ENCODE measurements around the gene STOML1. TPM values are rescaled to one million over a fixed set of nuclear protein-coding genes. Genes with fewer than 3 reads are reported as not detected.
A peak's percentile ranks its signal among the peaks of the same experiment; 100 is the strongest.

The STOML1 gene
- polyA plus RNA-seq, 1 donor (not counting 4 experiments of a cell fraction or from before 2014, with no cell fraction given), result 7.0 TPM

GRCh38 chr15:73997986-73998385, 5.9 kb upstream of the STOML1 start:
- peak overlapping the region; percentile 86 for H3K27ac ChIP-seq (ENCODE audit: control insufficient read depth, insufficient read depth, low read length)
- peak overlapping the region; percentile 94 for H3K9ac ChIP-seq (ENCODE audit: control insufficient read depth, extremely low read depth, insufficient read depth, low read length)
- peak overlapping the region; percentile 93 for H3K4me2 ChIP-seq (ENCODE audit: control insufficient read depth, extremely low read depth, insufficient read depth, low read depth, low read length)
- H3K27me3 ChIP-seq (ENCODE audit: control insufficient read depth, extremely low read depth, insufficient read depth, low read length), result no peaks in the 10 kb centered on the region
- TF ChIP-seq EZH2 (IDR thresholded peaks at IDR 0.05; ENCODE audit: low read length) (no peak), CTCF (optimal IDR thresholded peaks at IDR 0.05 in 1 of 3, IDR thresholded peaks at IDR 0.05 in 1 of 3, conservative IDR thresholded peaks at IDR 0.05 in 1 of 3; ENCODE audit: extremely low read depth in 1 of 3, insufficient read depth in 2 of 3, low read length in 3 of 3) (peak; percentile 84 to 93 (median 86))
- peaks cover 25% of the 10 kb centered on the region for H3K4me1 ChIP-seq (ENCODE audit: control insufficient read depth, extremely low read depth, insufficient read depth, low read length)
- peak overlapping the region; percentile 87 to 89 (median 89) for H3K4me3 ChIP-seq (ENCODE audit: control insufficient read depth in 2 of 3, extremely low read depth in 1 of 3, insufficient read depth in 2 of 3, low read depth in 1 of 3, low read length in 3 of 3)
- no peaks in the 10 kb centered on the region for H3K9me3 ChIP-seq (ENCODE audit: control insufficient read depth, low read depth, low read length)
- DNase-seq (ENCODE audit: low read depth, low spot score) (peak; percentile 61), FAIRE-seq (peak; percentile 74)
- no peak overlapping the region for H2AFZ ChIP-seq (ENCODE audit: control insufficient read depth, low read length)
- H3K79me2 ChIP-seq (ENCODE audit: control insufficient read depth, insufficient read depth, low read length), result peaks cover 83% of the 10 kb centered on the region
- no peaks in the 10 kb centered on the region for H3K9me1 ChIP-seq (ENCODE audit: control insufficient read depth, extremely low read depth, insufficient read depth, low read length)
- H4K20me1 ChIP-seq (ENCODE audit: control insufficient read depth, extremely low read depth, insufficient read depth, low read length), result peaks cover 16% of the 10 kb centered on the region
- dilution Hi-C loops (cut with MboI; ENCODE audit: extremely low pct_ligation_motif_present, low sequenced_read_pairs), result no loop called here
- peaks cover 9 to 10% of the 10 kb centered on the region in 2 experiments for H3K36me3 ChIP-seq (ENCODE audit: control insufficient read depth in 2 of 2, extremely low read depth in 1 of 2, insufficient read depth in 2 of 2, low read length in 2 of 2)

GRCh38 chr15:73996939-73997338, 4.8 kb upstream of the STOML1 start:
- H3K9ac ChIP-seq (ENCODE audit: control insufficient read depth, extremely low read depth, insufficient read depth, low read length), result peak overlapping the region; percentile 94
- peaks cover 73% of the 10 kb centered on the region for H3K79me2 ChIP-seq (ENCODE audit: control insufficient read depth, insufficient read depth, low read length)
- peaks cover 11% of the 10 kb centered on the region for H4K20me1 ChIP-seq (ENCODE audit: control insufficient read depth, extremely low read depth, insufficient read depth, low read length)
- H2AFZ ChIP-seq (ENCODE audit: control insufficient read depth, low read length), result no peak overlapping the region
- DNase-seq (ENCODE audit: low read depth, low spot score) (no peak), FAIRE-seq (peak; percentile 32)
- peak overlapping the region; percentile 93 for H3K4me2 ChIP-seq (ENCODE audit: control insufficient read depth, extremely low read depth, insufficient read depth, low read depth, low read length)
- H3K4me1 ChIP-seq (ENCODE audit: control insufficient read depth, extremely low read depth, insufficient read depth, low read length), result peaks cover 29% of the 10 kb centered on the region
- no peaks in the 10 kb centered on the region for H3K27me3 ChIP-seq (ENCODE audit: control insufficient read depth, extremely low read depth, insufficient read depth, low read length)
- dilution Hi-C loops (cut with MboI; ENCODE audit: extremely low pct_ligation_motif_present, low sequenced_read_pairs), result no loop called here
- TF ChIP-seq EZH2 (IDR thresholded peaks at IDR 0.05; ENCODE audit: low read length) (no peak), CTCF (optimal IDR thresholded peaks at IDR 0.05 in 1 of 3, IDR thresholded peaks at IDR 0.05 in 1 of 3, conservative IDR thresholded peaks at IDR 0.05 in 1 of 3; ENCODE audit: extremely low read depth in 1 of 3, insufficient read depth in 2 of 3, low read length in 3 of 3) (no peak)
- H3K9me3 ChIP-seq (ENCODE audit: control insufficient read depth, low read depth, low read length), result no peaks in the 10 kb centered on the region
- peak overlapping the region; percentile 87 to 89 (median 89) for H3K4me3 ChIP-seq (ENCODE audit: control insufficient read depth in 2 of 3, extremely low read depth in 1 of 3, insufficient read depth in 2 of 3, low read depth in 1 of 3, low read length in 3 of 3)
- H3K9me1 ChIP-seq (ENCODE audit: control insufficient read depth, extremely low read depth, insufficient read depth, low read length), result no peaks in the 10 kb centered on the region
- peaks cover 9 to 10% of the 10 kb centered on the region in 2 experiments for H3K36me3 ChIP-seq (ENCODE audit: control insufficient read depth in 2 of 2, extremely low read depth in 1 of 2, insufficient read depth in 2 of 2, low read length in 2 of 2)
- H3K27ac ChIP-seq (ENCODE audit: control insufficient read depth, insufficient read depth, low read length), result peak overlapping the region; percentile 86
